HFFc6 (cell line): ENCODE measurements around the gene ART1. TPM values are rescaled to one million over a fixed set of nuclear protein-coding genes. Genes with fewer than 3 reads are reported as not detected.
A peak's percentile ranks its signal among the peaks of the same experiment; 100 is the strongest.

Experiments used
- DNase-seq: peaks from one replicate; pipeline ENCODE4 v3.0.0-alpha.2; 2018
- H3K27ac Mint-ChIP-seq: 2 replicates; pipeline ENCODE4 v1.8.0; 2020; ENCODE audit warnings: mild to moderate bottlenecking, mixed read lengths
- H3K27me3 Mint-ChIP-seq: 2 replicates; pipeline ENCODE4 v1.8.0; 2021; ENCODE audit warnings: mild to moderate bottlenecking, moderate library complexity, mixed read lengths; ENCODE audit not compliant: insufficient read depth
- H3K36me3 Mint-ChIP-seq: 2 replicates; pipeline ENCODE4 v1.8.0; 2021; ENCODE audit warnings: low read depth, mixed read lengths
- H3K4me1 Mint-ChIP-seq: 2 replicates; pipeline ENCODE4 v1.8.0; 2020; ENCODE audit warnings: low read depth, mixed read lengths
- H3K4me3 Mint-ChIP-seq: 2 replicates; pipeline ENCODE4 v1.8.0; 2020; ENCODE audit warnings: mild to moderate bottlenecking, moderate library complexity, mixed read lengths
- H3K9me3 Mint-ChIP-seq: 2 replicates; pipeline ENCODE4 v1.8.0; 2020; ENCODE audit warnings: mild to moderate bottlenecking, mixed read lengths
- CTCF ChIP-seq: fragments of 200-600 bp; sonication (generic); IDR thresholded peaks from 2 replicates; pipeline ENCODE4 v1.5.0; 2021; ENCODE audit warnings: antibody characterized with exemption, mild to moderate bottlenecking
- total RNA-seq, 6 experiments: library from RNA; stranded (reverse); fragmentation: NEBNext Ultra II Directional; extraction: Animal tissue kit (Norgen Biotek cat#: 25700); gene quantifications; 2 replicates in 1 of 6; 3 replicates in 5 of 6; pipeline ENCODE4 v1.2.3, GENCODE V29; 2021

The ART1 gene
- total RNA-seq, 6 experiments from 2014 or later, result not detected

GRCh38 chr11:3669742-3670183 lies 24.8 kb downstream of the ART1 start:
- no peaks in the 10 kb centered on the region for H3K9me3 Mint-ChIP-seq
- peaks cover 4% of the 10 kb centered on the region; the same call in 1 of the 2 replicates for H3K27me3 Mint-ChIP-seq
- peak overlapping the region; percentile 3; the same call in 1 of the 2 replicates for H3K27ac Mint-ChIP-seq
- no peak for DNase-seq
- peaks cover 36% of the 10 kb centered on the region for H3K36me3 Mint-ChIP-seq
- H3K4me3 Mint-ChIP-seq, result no peak overlapping the region
- peaks cover 9% of the 10 kb centered on the region for H3K4me1 Mint-ChIP-seq
- no peak for TF ChIP-seq CTCF

DNA sequence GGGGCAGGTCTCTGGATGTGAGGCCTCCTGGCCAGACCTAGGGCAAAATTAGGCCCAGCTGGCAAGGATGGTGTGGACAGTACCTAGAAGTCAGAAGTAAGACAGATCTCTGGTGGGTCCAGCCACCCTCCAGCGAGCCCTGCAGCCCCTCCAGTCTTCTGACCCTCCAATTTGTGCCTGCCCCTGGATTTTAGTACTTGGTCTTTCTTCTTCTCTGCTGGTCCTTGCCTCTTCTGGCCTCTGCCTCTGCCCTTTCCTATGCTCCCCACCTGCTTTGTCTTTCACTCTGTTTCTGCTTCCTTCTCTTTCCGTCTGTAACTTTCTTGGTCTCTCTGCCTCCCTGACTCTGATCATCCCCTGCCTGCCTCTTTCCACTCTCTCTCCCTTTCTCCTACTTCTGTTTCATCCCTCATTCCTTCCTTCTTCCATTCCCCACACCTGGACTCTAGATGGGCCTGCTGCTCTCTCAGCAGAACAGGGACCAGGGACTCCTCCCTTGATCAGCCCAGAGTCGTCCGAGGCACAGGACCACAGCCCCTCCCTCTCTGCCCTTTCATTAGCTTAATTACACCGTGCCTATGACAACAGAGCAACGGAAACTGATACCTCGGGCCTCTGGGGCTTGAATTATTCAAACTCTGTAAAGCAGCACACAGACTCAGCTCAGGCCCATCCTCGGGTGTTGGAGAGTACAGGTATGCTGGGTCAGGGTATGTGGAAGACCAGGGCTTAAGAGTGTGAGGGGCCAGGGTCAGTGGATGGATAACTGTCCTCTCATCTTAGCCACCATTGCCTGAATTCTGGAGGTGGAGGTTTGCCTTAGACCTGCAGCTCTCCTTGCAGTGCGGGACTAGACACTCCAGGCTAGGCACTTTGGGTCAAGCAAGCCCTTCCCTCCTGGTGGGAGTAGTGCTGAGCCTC lies 26.7 kb downstream of the ART1 start, which contains the start of gene CHRNA10:
TSS of gene CHRNA10 (minus strand) at position 51 of the 921 bp plus-strand sequence. CDS start 72 bp downstream, outside the sequence.
- DNase-seq, result no peak
- H3K27me3 Mint-ChIP-seq, result peaks cover 2% of the 10 kb centered on the region; the same call in 1 of the 2 replicates
- no peak for TF ChIP-seq CTCF
- H3K27ac Mint-ChIP-seq, result peak within 1 kb of the TSS; percentile 4
- H3K4me1 Mint-ChIP-seq, result peaks cover 25% of the 10 kb centered on the region
- H3K9me3 Mint-ChIP-seq, result no peaks in the 10 kb centered on the region
- no peak within 1 kb of the TSS; the same call in 1 of the 2 replicates for H3K4me3 Mint-ChIP-seq
- peaks cover 36% of the 10 kb centered on the region for H3K36me3 Mint-ChIP-seq

DNA sequence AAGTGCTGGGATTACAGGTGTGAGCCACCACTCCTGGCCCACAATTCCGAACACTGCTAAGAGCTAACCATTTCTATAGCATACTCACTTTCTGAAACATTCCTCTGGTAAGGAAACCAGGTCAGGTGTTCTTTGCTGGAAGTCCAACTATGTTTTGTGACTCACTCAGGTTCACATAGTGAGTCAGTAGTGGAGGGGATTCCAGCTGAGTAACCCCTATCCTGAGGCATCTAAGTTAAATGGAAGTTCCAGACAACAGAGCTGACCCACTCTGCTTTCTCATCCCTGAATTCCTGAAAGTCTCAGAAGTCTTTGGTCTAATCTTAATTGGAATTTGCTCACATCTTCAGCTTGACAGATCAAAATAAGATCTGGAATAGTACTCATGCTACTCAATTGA lies 29.3 kb downstream of the ART1 start:
- H3K9me3 Mint-ChIP-seq, result no peaks in the 10 kb centered on the region
- peaks cover 2% of the 10 kb centered on the region; the same call in 1 of the 2 replicates for H3K27me3 Mint-ChIP-seq
- peak; percentile 55 for DNase-seq
- peaks cover 27% of the 10 kb centered on the region for H3K4me1 Mint-ChIP-seq
- no peak for TF ChIP-seq CTCF
- H3K27ac Mint-ChIP-seq, result peak overlapping the region; percentile 75
- H3K4me3 Mint-ChIP-seq, result no peak overlapping the region
- peaks cover 43% of the 10 kb centered on the region for H3K36me3 Mint-ChIP-seq

DNA sequence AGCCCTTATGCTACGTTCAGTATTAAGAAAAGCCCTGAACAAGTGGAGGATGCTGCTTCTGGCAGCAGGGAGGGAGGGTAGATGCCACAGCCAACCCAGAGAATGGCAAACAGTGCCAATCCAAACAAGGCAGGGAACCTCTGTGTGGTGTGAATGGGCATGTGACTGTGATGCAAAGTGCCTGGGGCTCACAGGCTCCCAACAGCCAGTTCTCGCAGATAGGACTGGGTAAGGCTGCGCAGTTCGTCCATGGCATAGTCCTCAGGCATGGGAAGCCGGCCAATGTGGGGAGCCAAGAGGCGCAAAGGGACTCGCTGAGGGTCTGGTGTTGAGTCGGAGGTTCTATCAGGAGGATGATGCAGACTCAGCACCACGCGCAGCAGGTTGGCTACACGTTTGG lies 31.0 kb downstream of the ART1 start:
- Mint-ChIP-seq H3K27me3 (no peaks in the 10 kb centered on the region; the same call in 1 of the 2 replicates), H3K36me3 (peaks cover 49% of the 10 kb centered on the region), H3K27ac (0 out of 2 replicates have a peak overlapping the region, but pooled peaks have one; percentile 7), H3K9me3 (no peaks in the 10 kb centered on the region), H3K4me1 (peaks cover 27% of the 10 kb centered on the region), H3K4me3 (no peak overlapping the region)
- TF ChIP-seq CTCF, result no peak
- DNase-seq, result no peak

DNA sequence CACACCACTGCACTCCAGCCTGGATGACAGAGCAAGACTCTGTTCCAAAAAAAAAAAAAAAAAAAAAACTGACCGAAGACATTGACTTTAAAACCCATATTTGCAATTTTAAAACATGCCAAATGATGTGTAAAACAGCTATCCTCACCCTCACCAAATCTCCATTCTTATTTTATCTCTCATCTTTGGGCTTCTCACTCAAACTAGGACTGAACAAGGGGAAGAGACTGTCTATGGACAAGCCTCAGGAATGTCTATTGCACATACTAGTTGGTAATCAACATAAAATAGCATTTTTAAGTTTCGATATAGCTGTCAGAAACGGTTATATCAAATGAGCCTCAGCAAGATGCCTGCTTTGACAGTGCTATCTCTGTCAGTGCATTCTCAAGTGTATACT lies 34.1 kb downstream of the ART1 start:
- DNase-seq, result no peak
- Mint-ChIP-seq H3K27ac (no peak overlapping the region), H3K36me3 (peaks cover 52% of the 10 kb centered on the region), H3K4me3 (no peak overlapping the region), H3K27me3 (no peaks in the 10 kb centered on the region), H3K9me3 (no peaks in the 10 kb centered on the region), H3K4me1 (peaks cover 24% of the 10 kb centered on the region)
- TF ChIP-seq CTCF, result no peak
